SU-DHL-6 (cell line): ENCODE measurements around the gene FAM120B.

Source experiments
- EZH2phosphoT487 ChIP-seq: fragments of 200-600 bp; sonication (generic), shearing (Covaris generic); conservative IDR thresholded peaks from 2 replicates; pipeline ENCODE4 v1.6.1; 2018; ENCODE audit warnings: mild to moderate bottlenecking, antibody characterized with exemption, low read length, moderate library complexity, mixed read lengths
- TF ChIP-seq, protein P1 (sequence below): fragments of 200-600 bp; sonication (generic); IDR thresholded peaks from one replicate; pipeline ENCODE4 v1.5.1; 2017; ENCODE audit warnings: antibody characterized with exemption, mild to moderate bottlenecking, low read length, moderate library complexity; ENCODE audit not compliant: insufficient read depth, poor library complexity, severe bottlenecking

DNA sequence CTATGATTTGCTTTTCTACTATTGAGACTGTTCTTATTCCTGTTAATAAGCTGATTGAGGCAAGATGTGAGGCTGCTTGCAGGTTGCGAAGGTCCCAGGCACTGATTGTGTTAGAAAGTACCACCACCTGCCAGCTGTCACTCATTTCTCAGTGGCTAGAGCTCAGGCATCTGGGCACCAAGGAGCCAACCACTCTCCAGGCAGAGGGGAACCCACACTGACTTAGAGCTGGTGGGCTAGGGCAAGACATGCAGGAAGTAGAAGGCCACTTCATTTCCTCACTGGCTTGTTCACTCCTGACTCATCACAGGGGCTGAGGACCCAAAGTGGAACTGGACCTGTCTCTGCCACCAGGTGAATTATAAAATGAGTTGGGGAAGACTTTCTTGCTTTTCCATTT is 7.9 kb upstream of the FAM120B start:
- TF ChIP-seq, protein P1, sequence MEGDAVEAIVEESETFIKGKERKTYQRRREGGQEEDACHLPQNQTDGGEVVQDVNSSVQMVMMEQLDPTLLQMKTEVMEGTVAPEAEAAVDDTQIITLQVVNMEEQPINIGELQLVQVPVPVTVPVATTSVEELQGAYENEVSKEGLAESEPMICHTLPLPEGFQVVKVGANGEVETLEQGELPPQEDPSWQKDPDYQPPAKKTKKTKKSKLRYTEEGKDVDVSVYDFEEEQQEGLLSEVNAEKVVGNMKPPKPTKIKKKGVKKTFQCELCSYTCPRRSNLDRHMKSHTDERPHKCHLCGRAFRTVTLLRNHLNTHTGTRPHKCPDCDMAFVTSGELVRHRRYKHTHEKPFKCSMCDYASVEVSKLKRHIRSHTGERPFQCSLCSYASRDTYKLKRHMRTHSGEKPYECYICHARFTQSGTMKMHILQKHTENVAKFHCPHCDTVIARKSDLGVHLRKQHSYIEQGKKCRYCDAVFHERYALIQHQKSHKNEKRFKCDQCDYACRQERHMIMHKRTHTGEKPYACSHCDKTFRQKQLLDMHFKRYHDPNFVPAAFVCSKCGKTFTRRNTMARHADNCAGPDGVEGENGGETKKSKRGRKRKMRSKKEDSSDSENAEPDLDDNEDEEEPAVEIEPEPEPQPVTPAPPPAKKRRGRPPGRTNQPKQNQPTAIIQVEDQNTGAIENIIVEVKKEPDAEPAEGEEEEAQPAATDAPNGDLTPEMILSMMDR, result no peak
- no peak for TF ChIP-seq EZH2phosphoT487
